A549 treated with Hydrocortisone at 1 μM for 4 hours (cell line): ENCODE data around the gene DNAAF2. TPM values are rescaled to one million over a fixed set of nuclear protein-coding genes. Genes with fewer than 3 reads are reported as not detected.

Source experiments
- total RNA-seq: library from RNA; stranded (reverse); fragments of 200-300 nt; extraction: Qiagen RNA extraction; gene quantifications from 5 replicates; pipeline ENCODE4 v1.2.3, GENCODE V29; 2022

The DNAAF2 gene, protein sequence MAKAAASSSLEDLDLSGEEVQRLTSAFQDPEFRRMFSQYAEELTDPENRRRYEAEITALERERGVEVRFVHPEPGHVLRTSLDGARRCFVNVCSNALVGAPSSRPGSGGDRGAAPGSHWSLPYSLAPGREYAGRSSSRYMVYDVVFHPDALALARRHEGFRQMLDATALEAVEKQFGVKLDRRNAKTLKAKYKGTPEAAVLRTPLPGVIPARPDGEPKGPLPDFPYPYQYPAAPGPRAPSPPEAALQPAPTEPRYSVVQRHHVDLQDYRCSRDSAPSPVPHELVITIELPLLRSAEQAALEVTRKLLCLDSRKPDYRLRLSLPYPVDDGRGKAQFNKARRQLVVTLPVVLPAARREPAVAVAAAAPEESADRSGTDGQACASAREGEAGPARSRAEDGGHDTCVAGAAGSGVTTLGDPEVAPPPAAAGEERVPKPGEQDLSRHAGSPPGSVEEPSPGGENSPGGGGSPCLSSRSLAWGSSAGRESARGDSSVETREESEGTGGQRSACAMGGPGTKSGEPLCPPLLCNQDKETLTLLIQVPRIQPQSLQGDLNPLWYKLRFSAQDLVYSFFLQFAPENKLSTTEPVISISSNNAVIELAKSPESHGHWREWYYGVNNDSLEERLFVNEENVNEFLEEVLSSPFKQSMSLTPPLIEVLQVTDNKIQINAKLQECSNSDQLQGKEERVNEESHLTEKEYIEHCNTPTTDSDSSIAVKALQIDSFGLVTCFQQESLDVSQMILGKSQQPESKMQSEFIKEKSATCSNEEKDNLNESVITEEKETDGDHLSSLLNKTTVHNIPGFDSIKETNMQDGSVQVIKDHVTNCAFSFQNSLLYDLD
- total RNA-seq: 11.3 to 12.6 TPM (median 11.8 TPM) in 5 replicates

DNA sequence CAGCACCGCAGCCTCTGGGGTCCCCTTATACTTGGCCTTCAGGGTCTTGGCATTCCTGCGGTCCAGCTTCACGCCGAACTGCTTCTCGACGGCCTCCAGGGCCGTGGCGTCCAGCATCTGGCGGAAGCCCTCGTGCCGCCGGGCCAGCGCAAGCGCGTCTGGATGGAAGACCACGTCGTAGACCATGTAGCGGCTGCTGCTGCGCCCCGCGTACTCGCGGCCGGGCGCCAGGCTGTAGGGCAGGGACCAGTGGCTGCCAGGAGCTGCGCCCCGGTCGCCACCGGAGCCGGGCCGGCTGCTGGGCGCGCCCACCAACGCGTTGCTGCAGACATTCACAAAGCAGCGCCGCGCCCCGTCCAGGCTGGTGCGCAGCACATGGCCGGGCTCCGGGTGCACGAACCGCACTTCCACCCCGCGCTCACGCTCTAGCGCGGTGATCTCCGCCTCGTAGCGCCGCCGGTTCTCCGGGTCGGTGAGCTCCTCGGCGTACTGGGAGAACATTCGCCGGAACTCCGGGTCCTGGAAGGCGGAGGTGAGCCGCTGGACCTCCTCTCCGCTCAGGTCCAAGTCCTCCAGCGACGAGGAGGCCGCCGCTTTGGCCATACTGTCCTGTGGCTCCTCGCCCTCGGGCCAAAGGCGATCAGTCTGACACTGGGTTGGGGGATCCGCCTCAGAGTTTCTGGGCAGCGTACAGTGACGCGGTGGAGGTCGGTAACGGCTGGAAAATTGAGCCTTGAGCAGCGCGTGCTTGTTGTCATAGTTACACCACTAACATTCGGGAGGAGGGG, at the start of gene DNAAF2:
DNAAF2 (minus strand) TSS at position 698 of the 788 bp plus-strand sequence; CDS start at position 603, 95 bp downstream.

GRCh38 chr14:49620182-49621113, 14.6 kb downstream of the DNAAF2 start, which contains the start of the genes MGAT2 and RPL36AL:
Gene MGAT2 (plus strand): TSS chr14:49620799. CDS start chr14:49621269, 470 bp downstream.
Gene RPL36AL (minus strand): TSS chr14:49620626. CDS start chr14:49619104, 1,522 bp downstream.

GRCh38 chr14:49598485-49599300, 36.4 kb downstream of the DNAAF2 start, which contains the start of gene LRR1:
Gene LRR1 (plus strand): TSS chr14:49598940. CDS start chr14:49599021, 81 bp downstream.

GRCh38 chr14:49585803-49586672, 49.0 kb downstream of the DNAAF2 start, which contains the start of gene RPS29:
Gene RPS29 (minus strand): TSS chr14:49586380. CDS start chr14:49586346, 34 bp downstream.

Other genes with a start within 250 kb of the DNAAF2 start
- 4,010 to 5,038 TPM (median 4,429 TPM) in 5 replicates for gene RPS29, start 48.9 kb downstream of the DNAAF2 start, total RNA-seq
- 45.4 to 49.8 TPM (median 47.0 TPM) in 5 replicates for gene LRR1, start 36.3 kb downstream of the DNAAF2 start, total RNA-seq
- 416 to 456 TPM (median 441 TPM) in 5 replicates for gene RPL36AL, start 14.6 kb downstream of the DNAAF2 start, total RNA-seq
- gene MGAT2, start 14.4 kb downstream of the DNAAF2 start, total RNA-seq: 46.4 to 52.5 TPM (median 49.6 TPM) in 5 replicates
- gene POLE2, start 53.0 kb upstream of the DNAAF2 start, total RNA-seq: 10.2 to 16.0 TPM (median 12.4 TPM) in 5 replicates
- 0.24 to 0.51 TPM (median 0.36 TPM) in 5 replicates for gene KLHDC1, start 57.9 kb upstream of the DNAAF2 start, total RNA-seq
- 27.9 to 35.6 TPM (median 34.4 TPM) in 5 replicates for gene KLHDC2, start 132.9 kb upstream of the DNAAF2 start, total RNA-seq
- 23.7 to 44.8 TPM (median 31.4 TPM) in 5 replicates for gene NEMF, start 217.5 kb upstream of the DNAAF2 start, total RNA-seq